Measurements from ENCODE around the gene GRID2IP.

DNA sequence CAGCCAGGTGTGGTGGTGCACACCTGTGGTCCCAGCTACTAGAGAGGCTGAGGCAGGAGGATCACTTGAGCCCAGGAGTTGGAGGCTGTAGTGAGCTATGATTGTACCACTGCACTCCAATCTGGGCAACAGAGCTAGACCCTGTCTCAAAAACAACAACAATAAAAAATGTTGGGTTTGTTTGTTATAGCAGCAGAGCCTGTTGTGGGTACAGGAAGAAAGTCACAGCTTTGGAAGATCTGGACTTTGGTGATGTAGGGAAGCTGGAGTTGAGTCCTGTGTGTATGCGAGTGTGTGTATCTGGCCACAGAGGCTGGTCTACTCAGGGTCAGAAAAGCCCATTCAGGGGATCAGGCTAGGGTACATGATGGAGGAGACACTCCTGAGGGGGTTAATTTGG lies 3.9 kb downstream of the GRID2IP start:
- TF ChIP-seq, protein P1, sequence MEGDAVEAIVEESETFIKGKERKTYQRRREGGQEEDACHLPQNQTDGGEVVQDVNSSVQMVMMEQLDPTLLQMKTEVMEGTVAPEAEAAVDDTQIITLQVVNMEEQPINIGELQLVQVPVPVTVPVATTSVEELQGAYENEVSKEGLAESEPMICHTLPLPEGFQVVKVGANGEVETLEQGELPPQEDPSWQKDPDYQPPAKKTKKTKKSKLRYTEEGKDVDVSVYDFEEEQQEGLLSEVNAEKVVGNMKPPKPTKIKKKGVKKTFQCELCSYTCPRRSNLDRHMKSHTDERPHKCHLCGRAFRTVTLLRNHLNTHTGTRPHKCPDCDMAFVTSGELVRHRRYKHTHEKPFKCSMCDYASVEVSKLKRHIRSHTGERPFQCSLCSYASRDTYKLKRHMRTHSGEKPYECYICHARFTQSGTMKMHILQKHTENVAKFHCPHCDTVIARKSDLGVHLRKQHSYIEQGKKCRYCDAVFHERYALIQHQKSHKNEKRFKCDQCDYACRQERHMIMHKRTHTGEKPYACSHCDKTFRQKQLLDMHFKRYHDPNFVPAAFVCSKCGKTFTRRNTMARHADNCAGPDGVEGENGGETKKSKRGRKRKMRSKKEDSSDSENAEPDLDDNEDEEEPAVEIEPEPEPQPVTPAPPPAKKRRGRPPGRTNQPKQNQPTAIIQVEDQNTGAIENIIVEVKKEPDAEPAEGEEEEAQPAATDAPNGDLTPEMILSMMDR (IDR thresholded peaks at IDR 0.05; ENCODE audit: low read depth, low read length) = no peak
- TF ChIP-seq POLR2A (IDR thresholded peaks at IDR 0.05; ENCODE audit: extremely low read depth, insufficient read length) = no peak
- TF ChIP-seq, protein P2, sequence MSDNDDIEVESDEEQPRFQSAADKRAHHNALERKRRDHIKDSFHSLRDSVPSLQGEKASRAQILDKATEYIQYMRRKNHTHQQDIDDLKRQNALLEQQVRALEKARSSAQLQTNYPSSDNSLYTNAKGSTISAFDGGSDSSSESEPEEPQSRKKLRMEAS (IDR thresholded peaks at IDR 0.05; ENCODE audit: low read depth, low read length) = no peak
